Aorta (tissue), 5 donors: ENCODE results near the gene KLF11. TPM values are rescaled to one million over a fixed set of nuclear protein-coding genes. Genes with fewer than 3 reads are reported as not detected.

ENCODE experiments used
- ATAC-seq: fragments of 200-7000 bp; cut with Tn5 transposase; one replicate; pipeline ENCODE4 v1.9.1; 2022; ENCODE audit warnings: moderate library complexity; ENCODE audit not compliant: low FRiP score
- DNase-seq, 2 donors: peaks; one replicate each; pipeline ENCODE4 v3.0.0-alpha.2; 2020
- H3K27ac ChIP-seq, 2 donors: one replicate each; pipeline ENCODE4 v1.5.1; 2013; ENCODE audit warnings: low read length in 2 of 2, mild to moderate bottlenecking in 2 of 2, moderate library complexity in 2 of 2, control low read depth in 1 of 2, inconsistent platforms in 1 of 2, low read depth in 1 of 2
- H3K27me3 ChIP-seq, 2 donors: one replicate each; pipeline ENCODE4 v1.6.1; 2013; ENCODE audit warnings: control low read depth in 1 of 2, low read length in 1 of 2, mild to moderate bottlenecking in 1 of 2, moderate library complexity in 1 of 2; ENCODE audit not compliant: insufficient read depth in 2 of 2, control insufficient read depth in 1 of 2
- H3K36me3 ChIP-seq, 2 donors: one replicate each; pipeline ENCODE4 v1.6.1; 2013; ENCODE audit warnings: control low read depth in 1 of 2, low read length in 1 of 2, mild to moderate bottlenecking in 1 of 2; ENCODE audit not compliant: insufficient read depth in 2 of 2, control insufficient read depth in 1 of 2
- H3K4me1 ChIP-seq, 2 donors: one replicate each; pipeline ENCODE4 v1.6.1; 2013; ENCODE audit warnings: low read length in 2 of 2, control low read depth in 1 of 2, mild to moderate bottlenecking in 1 of 2, moderate library complexity in 1 of 2; ENCODE audit not compliant: insufficient read depth in 2 of 2, control insufficient read depth in 1 of 2
- H3K4me3 ChIP-seq, 2 donors: one replicate each; pipeline ENCODE4 v1.5.1; 2013; ENCODE audit warnings: low read length in 2 of 2, control low read depth in 1 of 2, mild to moderate bottlenecking in 1 of 2
- H3K9me3 ChIP-seq: one replicate; pipeline ENCODE4 v1.6.1; 2013; ENCODE audit warnings: mild to moderate bottlenecking, low read length; ENCODE audit not compliant: control insufficient read depth
- WGBS, 2 donors: extraction: QIAGEN DNeasy Blood & Tissue Kit; methylation state at CpG; one replicate each; pipeline ENCODE4 v1.1.7; 2013; 5-methylcytosine and 5-hydroxymethylcytosine counted together
- intact Hi-C, 2 donors: fragments of 100-400 bp; cut with DNase I; formaldehyde crosslinking; loops; one replicate each; pipeline versions ENCODE4 v1.14.2 to v1.15.0; 2022
- polyA plus RNA-seq, 2 donors: library from polyadenylated mRNA; stranded (reverse); fragments of 200-250 nt; gene quantifications; one replicate each; pipeline ENCODE4 v1.2.3, GENCODE V29; 2013
- total RNA-seq, 2 donors: library from RNA; stranded (reverse); fragmentation: NEBNext Ultra II Directional; extraction: Animal tissue kit (Norgen Biotek cat#: 25700); gene quantifications; one replicate each; pipeline ENCODE4 v1.2.1, GENCODE V29; 2021
- donor health status: healthy with polysubstance abuse.
- donor health status: Bipolar disorder and iron deficiency.
- donor health status: DM: no; HTN: no; CAD: no.
- donor health status: DM: no; HTN: no; CAD: no.
- donor health status: DM: yes; HTN: yes; CAD: no.

KLF11 gene
- total and polyA plus RNA-seq, 4 donors: 7.8 to 33.6 (median 20.4) TPM

- peak in 1 of 2 donors; percentile 20 for DNase-seq
- Histone ChIP-seq H3K27me3 (no peaks in the 10 kb centered on the region), H3K27ac (no peak overlapping the region), H3K9me3 (no peaks in the 10 kb centered on the region), H3K4me1 (no peaks in the 10 kb centered on the region), H3K36me3 (no peaks in the 10 kb centered on the region), H3K4me3 (no peak overlapping the region)
- 91% methylated on average over 5 of the region's 5 CpGs for WGBS, 2 donors
- no peak for ATAC-seq
- intact Hi-C loops: no loop called here
These were observed 25.9 kb upstream of the KLF11 start for GRCh38 chr2:10017313-10017941.

GRCh38 chr2:10019174-10019573 lies 24.2 kb upstream of the KLF11 start:
- no peak for ATAC-seq
- H3K4me1 ChIP-seq: no peaks in the 10 kb centered on the region
- DNase-seq: peak; percentile 21 to 63
- 85% methylated on average over 8 of the region's 8 CpGs for WGBS, 2 donors
- H3K36me3 ChIP-seq: no peaks in the 10 kb centered on the region
- H3K27ac ChIP-seq: no peak overlapping the region
- intact Hi-C loops: no loop called here
- no peak overlapping the region for H3K4me3 ChIP-seq
- H3K9me3 ChIP-seq: no peaks in the 10 kb centered on the region
- H3K27me3 ChIP-seq: no peaks in the 10 kb centered on the region

DNA sequence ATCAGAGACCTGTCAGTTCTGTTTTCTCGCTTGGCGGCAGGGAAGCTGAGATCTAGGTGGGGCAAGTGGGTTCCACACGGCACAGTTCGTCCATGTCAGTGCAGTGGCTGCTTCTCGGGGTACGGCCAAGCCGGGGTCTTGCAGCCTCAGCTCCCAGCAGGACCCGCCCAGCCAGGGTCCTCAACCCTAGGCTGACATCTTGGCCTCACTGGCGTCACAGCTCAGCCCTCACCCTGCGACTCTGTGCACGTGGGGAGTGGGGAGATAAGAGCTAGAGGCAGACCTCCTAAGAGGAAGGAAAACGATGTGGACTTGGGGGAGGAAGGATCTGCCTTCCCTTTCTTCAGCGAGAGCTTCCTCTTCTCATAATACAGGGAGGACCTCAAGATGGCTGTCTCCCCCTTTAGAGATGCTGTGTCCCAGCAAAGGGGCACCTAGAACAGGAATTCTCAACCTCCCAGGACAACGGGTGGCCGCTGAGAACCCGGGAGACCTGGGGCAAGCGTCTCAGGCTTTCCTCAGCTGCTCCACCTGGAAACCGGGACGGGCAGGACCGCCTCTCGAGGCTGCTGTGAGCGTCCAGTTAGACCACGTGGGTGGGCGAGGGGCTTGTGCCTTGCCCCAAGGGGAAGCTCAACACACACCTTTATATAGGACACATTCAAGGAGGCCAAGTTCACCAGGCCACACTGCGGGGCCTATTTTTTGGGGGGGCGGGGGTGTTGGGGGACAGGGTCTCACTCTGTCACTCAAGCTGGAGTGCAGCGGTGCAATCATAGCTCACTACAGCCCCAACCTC lies 23.5 kb upstream of the KLF11 start:
- Histone ChIP-seq H3K27ac (no peak overlapping the region), H3K9me3 (no peaks in the 10 kb centered on the region), H3K4me1 (no peaks in the 10 kb centered on the region), H3K4me3 (no peak overlapping the region), H3K27me3 (no peaks in the 10 kb centered on the region), H3K36me3 (no peaks in the 10 kb centered on the region)
- intact Hi-C loops: no loop called here
- DNase-seq (peak; percentile 38 to 69), ATAC-seq (no peak)
- WGBS, 2 donors: 84 to 90% methylated on average over 27 of the region's 27 CpGs

DNA sequence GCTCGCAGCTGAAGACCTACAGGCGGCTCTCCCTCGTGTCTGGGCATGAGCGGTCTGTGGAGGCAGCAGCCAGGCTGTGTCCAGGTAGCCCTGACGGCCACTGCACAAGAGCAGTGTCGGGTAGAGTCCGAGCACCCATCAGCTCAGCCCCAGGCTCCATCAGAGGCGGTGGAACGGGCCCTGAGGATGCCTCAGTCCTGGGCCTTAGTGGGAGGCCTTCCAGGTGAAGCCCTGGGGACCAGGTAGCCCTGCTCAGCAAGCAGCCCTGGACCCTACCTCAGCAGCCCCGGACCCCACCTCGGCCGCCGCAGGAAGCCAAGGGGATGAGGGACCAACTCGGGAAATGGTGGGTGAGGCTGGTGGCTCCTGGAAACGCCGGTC lies 21.3 kb upstream of the KLF11 start:
- Histone ChIP-seq H3K27ac (no peak overlapping the region), H3K27me3 (no peaks in the 10 kb centered on the region), H3K4me3 (no peak overlapping the region), H3K36me3 (no peaks in the 10 kb centered on the region), H3K4me1 (no peaks in the 10 kb centered on the region), H3K9me3 (no peaks in the 10 kb centered on the region)
- ATAC-seq (no peak), DNase-seq (peak; percentile 36 to 74)
- 92 to 94% methylated on average over 14 to 16 of the region's 16 CpGs for WGBS, 2 donors
- intact Hi-C loops: no loop called here

- Histone ChIP-seq H3K27ac (no peak overlapping the region), H3K4me1 (no peaks in the 10 kb centered on the region), H3K36me3 (no peaks in the 10 kb centered on the region), H3K9me3 (no peaks in the 10 kb centered on the region), H3K4me3 (no peak overlapping the region), H3K27me3 (no peaks in the 10 kb centered on the region)
- WGBS, 2 donors: 96 to 100% methylated on average over 1 to 4 of the region's 4 CpGs
- DNase-seq: peak in 1 of 2 donors; percentile 23
- no peak for ATAC-seq
- intact Hi-C loops: no loop called here
These were observed 20.9 kb upstream of the KLF11 start for GRCh38 chr2:10022445-10022844.

DNA sequence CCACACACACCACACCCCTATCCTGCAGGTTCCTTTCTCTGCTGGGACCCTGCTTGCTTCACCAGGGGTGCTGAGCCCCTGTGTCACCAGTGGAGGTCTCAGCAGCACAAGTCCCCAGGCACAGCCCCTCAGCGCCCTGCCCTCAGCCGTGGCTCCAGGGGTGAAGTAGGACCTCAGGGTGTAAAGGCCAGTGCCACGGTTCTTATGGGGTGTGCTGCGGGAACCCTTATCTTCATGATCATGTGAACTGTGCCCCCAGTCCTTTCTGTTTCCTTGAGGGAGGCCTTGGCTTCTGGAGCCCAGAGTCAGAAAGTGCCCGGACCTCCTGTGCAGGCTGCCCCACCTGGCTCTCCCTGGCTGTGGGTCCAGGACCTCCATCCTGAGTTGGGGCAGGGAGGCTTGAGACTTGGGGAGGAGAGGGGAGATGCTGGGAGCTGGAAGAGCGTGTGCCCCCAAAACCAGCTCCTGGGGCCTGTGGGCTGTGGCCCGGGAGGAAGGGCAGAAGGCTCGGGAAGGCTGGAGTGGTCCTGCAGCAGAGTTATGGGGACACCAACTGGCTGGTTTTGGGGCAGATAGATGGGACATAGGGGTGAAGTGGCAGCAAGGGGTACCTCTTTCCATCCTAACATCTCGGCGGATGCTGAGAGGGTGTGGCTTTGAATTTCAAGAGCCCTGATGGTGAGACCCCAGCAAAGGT lies 20.2 kb upstream of the KLF11 start:
- no peaks in the 10 kb centered on the region for H3K9me3 ChIP-seq
- no peak overlapping the region for H3K4me3 ChIP-seq
- H3K4me1 ChIP-seq: no peaks in the 10 kb centered on the region
- WGBS, 2 donors: 86 to 87% methylated on average over 10 of the region's 10 CpGs
- intact Hi-C loops: no loop called here
- no peak overlapping the region for H3K27ac ChIP-seq
- H3K36me3 ChIP-seq: no peaks in the 10 kb centered on the region
- no peaks in the 10 kb centered on the region for H3K27me3 ChIP-seq
- DNase-seq: peak; percentile 24 to 31
- no peak for ATAC-seq

DNA sequence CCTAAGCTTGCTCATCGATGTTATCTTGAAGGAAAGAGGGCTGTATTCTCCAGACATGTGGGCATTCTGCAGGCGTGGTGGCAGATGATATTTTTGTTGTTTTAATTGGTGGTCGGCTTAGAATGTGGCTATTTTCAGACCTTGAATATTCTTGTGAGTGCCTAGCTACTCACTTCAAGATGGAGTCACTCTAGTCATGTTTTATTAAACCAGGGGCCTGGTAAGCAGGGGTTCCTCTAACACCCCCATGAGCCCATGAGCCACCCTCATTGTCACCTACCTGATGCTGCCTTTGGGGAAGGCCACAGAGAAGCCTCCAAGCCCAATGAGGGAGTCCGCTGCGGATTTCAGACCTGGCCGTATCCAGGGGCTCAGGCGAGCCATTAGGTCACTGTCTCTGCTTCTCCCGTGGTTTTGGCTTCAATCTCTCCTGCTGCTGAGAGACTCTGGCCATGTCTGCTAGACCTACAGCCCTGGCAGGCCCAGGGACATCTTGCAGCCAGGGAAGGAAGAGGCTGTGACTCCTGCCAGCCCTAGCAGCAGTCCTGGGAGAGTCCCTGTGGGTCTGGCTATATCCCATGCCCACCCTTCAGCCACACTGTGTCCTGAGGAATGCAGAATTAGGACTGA lies 16.3 kb upstream of the KLF11 start:
- H3K27me3 ChIP-seq: no peaks in the 10 kb centered on the region
- intact Hi-C loops: no loop called here
- 74 to 82% methylated on average over 8 of the region's 8 CpGs for WGBS, 2 donors
- no peak overlapping the region for H3K27ac ChIP-seq
- H3K36me3 ChIP-seq: no peaks in the 10 kb centered on the region
- no peak overlapping the region for H3K4me3 ChIP-seq
- H3K9me3 ChIP-seq: no peaks in the 10 kb centered on the region
- DNase-seq (no peak), ATAC-seq (no peak)
- H3K4me1 ChIP-seq: no peaks in the 10 kb centered on the region

DNA sequence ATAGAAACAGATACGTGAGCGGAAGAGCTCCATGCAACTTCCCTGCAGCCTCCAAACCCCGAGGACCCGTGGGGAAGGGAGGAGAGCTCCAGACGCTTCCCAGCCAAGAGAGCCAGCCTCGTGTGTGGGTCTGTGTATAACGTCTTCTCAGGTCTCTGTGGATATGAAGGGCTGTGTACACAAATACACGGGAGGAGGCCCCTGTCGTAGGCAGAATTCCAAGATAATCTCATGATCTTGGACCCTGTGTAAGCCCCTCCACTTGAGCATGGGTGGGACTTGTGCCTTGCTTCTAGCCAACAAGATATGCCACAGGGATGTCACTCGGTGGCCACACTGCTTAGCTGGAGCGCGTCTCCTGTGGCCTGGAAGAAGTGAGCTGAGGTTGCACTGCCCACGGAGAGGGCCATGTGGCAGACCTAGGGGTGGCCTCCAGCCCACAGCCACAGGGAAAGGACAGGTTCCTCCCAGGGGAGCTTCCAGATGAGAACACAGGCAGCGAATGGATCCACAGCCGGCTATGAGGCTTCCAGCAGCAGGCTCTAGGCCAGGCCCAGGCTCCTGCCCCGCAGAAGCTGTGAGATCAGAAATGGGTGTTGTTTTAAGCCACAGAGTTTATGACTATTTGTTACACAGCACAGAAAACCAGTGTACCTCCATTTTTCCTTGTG lies 15.6 kb upstream of the KLF11 start:
- DNase-seq (no peak), ATAC-seq (peak; percentile 29)
- intact Hi-C loops: no loop called here
- no peaks in the 10 kb centered on the region for H3K36me3 ChIP-seq
- H3K27me3 ChIP-seq: no peaks in the 10 kb centered on the region
- H3K4me1 ChIP-seq: no peaks in the 10 kb centered on the region
- 86 to 89% methylated on average over 16 of the region's 16 CpGs for WGBS, 2 donors
- no peak overlapping the region for H3K4me3 ChIP-seq
- no peaks in the 10 kb centered on the region for H3K9me3 ChIP-seq
- H3K27ac ChIP-seq: no peak overlapping the region
